Stimulated activated CD8-positive, alpha-beta memory T cell treated with anti-CD3 and anti-CD28 coated beads, Interleukin-2, amount 100 ng/mL, for 48 hours (primary cell): ENCODE measurements around the gene KAT14.
"Not testable (repeated sequence)": the region's sequence is repeated elsewhere in the genome, so short reads cannot be mapped to it uniquely, and the experiment has no call there.

ENCODE experiments used
- DNase-seq, 2 donors: peaks; one replicate each; pipeline ENCODE4 v3.0.0-alpha.2; 2020; ENCODE audit warnings: low read depth in 2 of 2

Gene KAT14

GRCh38 chr20:18224968-18225568, 87.4 kb downstream of the KAT14 start:
- no peak for DNase-seq

- DNase-seq = no peak
These were observed 88.0 kb downstream of the KAT14 start for GRCh38 chr20:18225632-18226031.

GRCh38 chr20:18226741-18227140, 89.1 kb downstream of the KAT14 start:
- DNase-seq = not testable (repeated sequence)

DNA sequence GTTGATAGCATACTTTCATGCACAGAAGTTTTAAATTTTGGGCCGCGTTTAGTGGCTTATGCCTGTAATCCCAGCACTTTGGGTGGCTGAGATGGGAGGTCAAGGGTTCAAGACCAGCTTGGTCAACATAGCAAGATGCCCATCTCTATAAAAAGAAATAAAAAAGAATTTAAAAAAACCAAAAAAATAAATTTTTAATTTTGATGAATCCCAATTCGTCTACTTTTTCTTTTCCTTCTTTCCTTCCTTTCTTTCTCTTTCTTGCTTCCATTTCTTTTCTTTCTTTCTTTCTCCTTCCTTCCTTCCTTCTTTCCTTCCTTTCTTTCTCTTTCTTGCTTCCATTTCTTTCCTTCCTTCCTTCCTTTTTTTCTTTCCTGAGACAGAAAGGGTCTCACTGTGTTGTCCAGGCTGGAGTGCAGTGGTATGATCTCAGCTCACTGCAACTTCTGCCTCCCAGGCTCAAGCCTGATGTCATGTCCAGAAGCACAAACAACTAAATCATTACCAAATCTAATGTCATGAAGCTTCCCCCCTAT, 95.8 kb downstream of the KAT14 start:
- no peak for DNase-seq
